Esophagus squamous epithelium (tissue), 5 donors: ENCODE data around the gene ERMN. TPM values are rescaled to one million over a fixed set of nuclear protein-coding genes. Genes with fewer than 3 reads are reported as not detected.

ENCODE experiments used
- DNase-seq: peaks from one replicate; lab custom pipeline; 2025; lab: John Stamatoyannopoulos, UW
- H3K27ac ChIP-seq, 4 donors: fragments of 200-600 bp; sonication (generic); one replicate each; pipeline ENCODE4 v1.5.1; 2016 to 2019; ENCODE audit warnings: mild to moderate bottlenecking in 1 of 4
- H3K27me3 ChIP-seq, 4 donors: fragments of 200-600 bp; sonication (generic); 1 replicate in 3 of 4; 2 replicates in 1 of 4; pipeline versions ENCODE4 v1.5.1 to v1.6.0; 2017 to 2021; ENCODE audit warnings: antibody characterized with exemption in 1 of 4
- H3K36me3 ChIP-seq, 3 donors: fragments of 200-600 bp; sonication (generic); one replicate each; pipeline ENCODE4 v1.5.1; 2016 to 2019
- H3K4me1 ChIP-seq, 3 donors: fragments of 200-600 bp; sonication (generic); one replicate each; pipeline ENCODE4 v1.5.1; 2017 to 2019
- H3K4me3 ChIP-seq, 4 donors: fragments of 200-600 bp; sonication (generic); 1 replicate in 3 of 4; 2 replicates in 1 of 4; pipeline ENCODE4 v1.5.1; 2016 to 2019; ENCODE audit warnings: mild to moderate bottlenecking in 2 of 4, moderate library complexity in 1 of 4
- H3K9me3 ChIP-seq, 3 donors: fragments of 200-600 bp; sonication (generic); one replicate each; pipeline ENCODE4 v1.5.1; 2016 to 2019
- POLR2A ChIP-seq, 4 donors: fragments of 450-650 bp; IDR thresholded peaks; one replicate each; pipeline ENCODE4 v1.6.1; 2017; ENCODE audit warnings: antibody characterized with exemption in 4 of 4, mild to moderate bottlenecking in 4 of 4, moderate library complexity in 3 of 4
- WGBS, 2 donors: methylation state at CpG; one replicate each; pipeline ENCODE4 v1.1.5; 2018; 5-methylcytosine and 5-hydroxymethylcytosine counted together
- intact Hi-C: fragments of 100-400 bp; cut with DNase I; formaldehyde crosslinking; loops from one replicate; pipeline ENCODE4 v1.15.0; 2022
- total RNA-seq, 4 donors: library from RNA; depleted of rRNA; stranded (reverse); fragments of >200 nt; gene quantifications; one replicate each; pipeline ENCODE4 v1.1.0, GENCODE V29; 2016
- TF ChIP-seq, protein P1 (sequence below), 6 experiments: fragments of 450-650 bp in 4 of 6; fragments of 200-600 bp in 2 of 6; sonication (generic) in 2 of 6; IDR thresholded peaks; one replicate each; pipeline ENCODE4 v1.5.1; 2016 to 2019; ENCODE audit warnings: antibody characterized with exemption in 6 of 6, mild to moderate bottlenecking in 4 of 6, moderate library complexity in 4 of 6
- donor health status: DM: yes; HTN: yes; CAD: no.

ERMN gene
- total RNA-seq, 4 donors from 2014 or later, result 0.04 to 1.1 (median 0.19) TPM; not detected in 1

- Histone ChIP-seq H3K9me3 (no peaks in the 10 kb centered on the region), H3K27me3 (no peaks in the 10 kb centered on the region), H3K4me3 (no peak overlapping the region), H3K4me1 (peaks cover 0 to 31% (median 0%) of the 10 kb centered on the region in 3 donors), H3K36me3 (no peaks in the 10 kb centered on the region), H3K27ac (peak overlapping the region in 3 of 4 donors; percentile 39 to 58 (median 45))
- intact Hi-C loops, result no loop called here
- TF ChIP-seq POLR2A (IDR thresholded peaks at IDR 0.05), result no peak
- TF ChIP-seq, protein P1, sequence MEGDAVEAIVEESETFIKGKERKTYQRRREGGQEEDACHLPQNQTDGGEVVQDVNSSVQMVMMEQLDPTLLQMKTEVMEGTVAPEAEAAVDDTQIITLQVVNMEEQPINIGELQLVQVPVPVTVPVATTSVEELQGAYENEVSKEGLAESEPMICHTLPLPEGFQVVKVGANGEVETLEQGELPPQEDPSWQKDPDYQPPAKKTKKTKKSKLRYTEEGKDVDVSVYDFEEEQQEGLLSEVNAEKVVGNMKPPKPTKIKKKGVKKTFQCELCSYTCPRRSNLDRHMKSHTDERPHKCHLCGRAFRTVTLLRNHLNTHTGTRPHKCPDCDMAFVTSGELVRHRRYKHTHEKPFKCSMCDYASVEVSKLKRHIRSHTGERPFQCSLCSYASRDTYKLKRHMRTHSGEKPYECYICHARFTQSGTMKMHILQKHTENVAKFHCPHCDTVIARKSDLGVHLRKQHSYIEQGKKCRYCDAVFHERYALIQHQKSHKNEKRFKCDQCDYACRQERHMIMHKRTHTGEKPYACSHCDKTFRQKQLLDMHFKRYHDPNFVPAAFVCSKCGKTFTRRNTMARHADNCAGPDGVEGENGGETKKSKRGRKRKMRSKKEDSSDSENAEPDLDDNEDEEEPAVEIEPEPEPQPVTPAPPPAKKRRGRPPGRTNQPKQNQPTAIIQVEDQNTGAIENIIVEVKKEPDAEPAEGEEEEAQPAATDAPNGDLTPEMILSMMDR (IDR thresholded peaks at IDR 0.05), result no peak
- WGBS, 2 donors, result 42 to 57% methylated on average over 2 of the region's 2 CpGs
- no peak for DNase-seq
Measured at GRCh38 chr2:157269060-157269459, 56.6 kb downstream of the ERMN start.

Other genes starting within 250 kb of the ERMN start
- gene GALNT5, start 68.1 kb downstream of the ERMN start, total RNA-seq, result 10 to 100 TPM in 1 of 4 donors, 1 to 10 TPM in 3; 6.7 to 11.2 (median 8.6) TPM
- 10 to 100 TPM in 1 of 4 donors, 1 to 10 TPM in 3; 3.2 to 12.4 (median 3.6) TPM for gene CYTIP, start 118.3 kb upstream of the ERMN start, total RNA-seq